B cell (primary cell): ENCODE measurements around the gene MRTFB.

ENCODE experiments used
- EZH2 ChIP-seq: IDR thresholded peaks from 2 replicates; pipeline ENCODE4 v1.6.1; 2012; ENCODE audit warnings: borderline replicate concordance, low read depth, mild to moderate bottlenecking, moderate library complexity, low read length; ENCODE audit not compliant: insufficient read depth, poor library complexity, severe bottlenecking
- TF ChIP-seq, protein P1 (sequence below): fragments of 200-600 bp; IDR thresholded peaks from one replicate; pipeline ENCODE4 v1.8.0; 2022; ENCODE audit warnings: antibody characterized with exemption, mild to moderate bottlenecking

DNA sequence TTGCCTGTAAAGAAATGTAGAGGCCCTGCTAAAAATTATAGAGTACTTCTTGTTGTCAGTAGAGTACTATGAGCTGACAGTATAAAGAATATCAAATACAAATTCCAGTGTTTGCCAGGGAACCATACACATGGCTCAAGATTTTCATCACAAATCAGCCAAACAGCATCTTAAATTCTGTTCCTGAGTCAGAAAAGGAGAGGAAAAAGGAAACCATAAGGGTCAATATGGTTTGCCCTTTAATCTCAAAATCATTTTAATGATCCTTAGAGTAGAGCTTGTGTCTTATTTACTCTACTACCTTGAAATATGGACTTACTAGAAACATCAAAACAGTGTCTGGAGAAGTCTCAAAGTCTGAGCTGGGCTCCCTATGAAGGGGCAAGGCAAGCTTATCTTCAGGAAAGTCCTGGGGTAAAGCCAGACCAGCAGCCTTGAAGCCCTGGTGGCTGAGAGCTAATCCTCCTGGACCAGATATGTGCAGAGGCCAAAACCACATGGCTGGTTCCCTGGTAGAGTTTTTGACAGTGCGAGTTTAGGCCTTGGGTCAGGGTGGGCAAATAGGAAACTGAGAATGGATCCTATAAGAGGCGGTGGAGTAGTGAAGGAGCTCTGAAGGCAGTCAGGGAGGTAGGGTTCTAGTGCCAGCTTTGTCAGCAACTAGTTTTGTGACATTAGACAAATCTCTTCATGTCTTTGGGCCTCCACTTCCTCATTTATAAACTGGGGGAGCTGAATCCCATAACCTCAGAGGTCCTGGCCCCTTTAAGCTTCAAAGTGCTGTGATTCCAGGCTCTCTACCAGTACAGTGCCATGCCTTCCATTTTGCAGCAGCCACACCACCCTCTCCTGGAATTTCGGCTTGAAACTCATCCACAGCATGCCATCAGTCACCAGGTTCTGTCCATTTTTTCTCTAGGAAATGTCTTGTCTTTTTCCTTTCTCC lies 38.9 kb downstream of the MRTFB start:
- TF ChIP-seq, protein P1, sequence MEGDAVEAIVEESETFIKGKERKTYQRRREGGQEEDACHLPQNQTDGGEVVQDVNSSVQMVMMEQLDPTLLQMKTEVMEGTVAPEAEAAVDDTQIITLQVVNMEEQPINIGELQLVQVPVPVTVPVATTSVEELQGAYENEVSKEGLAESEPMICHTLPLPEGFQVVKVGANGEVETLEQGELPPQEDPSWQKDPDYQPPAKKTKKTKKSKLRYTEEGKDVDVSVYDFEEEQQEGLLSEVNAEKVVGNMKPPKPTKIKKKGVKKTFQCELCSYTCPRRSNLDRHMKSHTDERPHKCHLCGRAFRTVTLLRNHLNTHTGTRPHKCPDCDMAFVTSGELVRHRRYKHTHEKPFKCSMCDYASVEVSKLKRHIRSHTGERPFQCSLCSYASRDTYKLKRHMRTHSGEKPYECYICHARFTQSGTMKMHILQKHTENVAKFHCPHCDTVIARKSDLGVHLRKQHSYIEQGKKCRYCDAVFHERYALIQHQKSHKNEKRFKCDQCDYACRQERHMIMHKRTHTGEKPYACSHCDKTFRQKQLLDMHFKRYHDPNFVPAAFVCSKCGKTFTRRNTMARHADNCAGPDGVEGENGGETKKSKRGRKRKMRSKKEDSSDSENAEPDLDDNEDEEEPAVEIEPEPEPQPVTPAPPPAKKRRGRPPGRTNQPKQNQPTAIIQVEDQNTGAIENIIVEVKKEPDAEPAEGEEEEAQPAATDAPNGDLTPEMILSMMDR = no peak
- no peak for TF ChIP-seq EZH2
